Endodermal cell (in vitro differentiated cells): Measurements from ENCODE around the gene DCAF4. TPM values are rescaled to one million over a fixed set of nuclear protein-coding genes. Genes with fewer than 3 reads are reported as not detected.

Experiments used
- DNase-seq: peaks from one replicate; pipeline ENCODE4 v3.0.0-alpha.2; 2017
- H3K27ac ChIP-seq: 2 replicates; pipeline ENCODE4 v1.5.1; 2013; ENCODE audit warnings: mild to moderate bottlenecking, low read depth, low read length, moderate library complexity
- H3K27me3 ChIP-seq: 2 replicates; pipeline ENCODE4 v1.6.1; 2013; ENCODE audit warnings: mild to moderate bottlenecking, low read length, moderate library complexity; ENCODE audit not compliant: insufficient read depth, control insufficient read depth, poor library complexity, severe bottlenecking
- H3K36me3 ChIP-seq: 2 replicates; pipeline ENCODE4 v1.7.0; 2013; ENCODE audit warnings: mild to moderate bottlenecking, low read length, moderate library complexity; ENCODE audit not compliant: control insufficient read depth, insufficient read depth
- H3K4me1 ChIP-seq: one replicate; pipeline ENCODE4 v1.7.0; 2013; ENCODE audit warnings: low read length; ENCODE audit not compliant: control insufficient read depth, insufficient read depth
- H3K4me3 ChIP-seq: 2 replicates; pipeline ENCODE4 v1.5.1; 2013; ENCODE audit warnings: mild to moderate bottlenecking, low read length, moderate library complexity
- H3K9ac ChIP-seq: 2 replicates; pipeline ENCODE4 v1.6.1; 2013; ENCODE audit warnings: mild to moderate bottlenecking, low read length, moderate library complexity; ENCODE audit not compliant: poor library complexity, severe bottlenecking; ENCODE audit errors: extremely low read depth
- H3K9me3 ChIP-seq: 2 replicates; pipeline ENCODE4 v1.6.1; 2013; ENCODE audit warnings: mild to moderate bottlenecking, low read length, moderate library complexity; ENCODE audit not compliant: control insufficient read depth
- H3K27ac Mint-ChIP-seq: 2 replicates; pipeline ENCODE4 v1.8.0; 2020; ENCODE audit warnings: mixed read lengths
- H3K27me3 Mint-ChIP-seq: 2 replicates; pipeline ENCODE4 v1.8.0; 2021; ENCODE audit warnings: mild to moderate bottlenecking, mixed read lengths; ENCODE audit not compliant: insufficient read depth
- H3K36me3 Mint-ChIP-seq: 2 replicates; pipeline ENCODE4 v1.8.0; 2020; ENCODE audit warnings: low read depth, mixed read lengths
- H3K4me1 Mint-ChIP-seq: 2 replicates; pipeline ENCODE4 v1.8.0; 2020; ENCODE audit warnings: mixed read lengths
- H3K4me3 Mint-ChIP-seq: 2 replicates; pipeline ENCODE4 v1.8.0; 2020; ENCODE audit warnings: mild to moderate bottlenecking, moderate library complexity, mixed read lengths
- H3K9me3 Mint-ChIP-seq: 2 replicates; pipeline ENCODE4 v1.8.0; 2020; ENCODE audit warnings: mild to moderate bottlenecking, mixed read lengths
- CTCF ChIP-seq: fragments of 200-600 bp; sonication (generic); conservative IDR thresholded peaks from 2 replicates; pipeline ENCODE4 v1.5.0; 2021; ENCODE audit warnings: antibody characterized with exemption, mild to moderate bottlenecking
- WGBS, 2 experiments: methylation state at CpG; one replicate each; pipeline versions ENCODE4 v1.1.5 to v1.1.7; 2013; ENCODE audit warnings: missing lambda C conversion rate in 2 of 2, mixed read lengths in 1 of 2; ENCODE audit not compliant: insufficient coverage in 1 of 2, insufficient read length in 1 of 2; 5-methylcytosine and 5-hydroxymethylcytosine counted together
- total RNA-seq, 2 donors: library from RNA; stranded (reverse); fragmentation: NEBNext Ultra II Directional in 1 of 2; extraction: Animal tissue kit (Norgen Biotek cat#: 25700) in 1 of 2; gene quantifications; 2 replicates in 1 of 2; 3 replicates in 1 of 2; pipeline ENCODE4 v1.2.1, GENCODE V29; 2021

DCAF4 gene
- total RNA-seq, 2 donors from 2014 or later, result 16.4 to 17.7 TPM

DNA sequence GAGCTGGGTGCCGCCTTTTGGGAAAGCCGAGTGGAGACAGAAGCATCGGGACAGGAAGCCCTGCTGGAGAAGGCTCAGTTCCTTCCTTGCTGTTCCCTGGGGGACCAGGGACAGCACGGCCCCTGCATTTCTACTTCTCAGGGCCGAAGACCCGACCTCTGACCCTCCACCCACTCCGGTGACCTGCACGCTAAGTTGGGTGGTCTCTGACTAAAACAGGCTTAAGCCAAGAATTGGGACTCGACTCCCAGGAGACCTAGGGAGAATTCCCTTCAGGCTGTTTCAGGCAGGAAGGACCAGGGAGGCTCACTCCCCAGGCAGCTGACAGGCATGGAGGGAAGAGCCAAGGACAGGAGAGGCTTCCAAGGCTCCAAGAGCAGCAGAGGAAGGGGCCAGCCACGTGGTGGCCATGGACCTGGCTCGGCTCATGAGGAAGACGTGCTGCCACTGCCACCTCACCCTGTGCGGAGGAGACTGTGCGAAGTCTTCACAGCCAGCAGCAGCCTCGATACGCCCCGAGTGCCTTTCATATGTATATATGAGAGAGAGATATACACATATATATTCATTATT lies 43.9 kb downstream of the DCAF4 start:
- Histone ChIP-seq H3K27ac (no peak overlapping the region), H3K4me3 (no peak overlapping the region), H3K4me1 (no peaks in the 10 kb centered on the region), H3K27me3 (no peaks in the 10 kb centered on the region), H3K9ac (no peak overlapping the region), H3K36me3 (peaks cover 29% of the 10 kb centered on the region), H3K9me3 (no peaks in the 10 kb centered on the region)
- no peak for DNase-seq
- H3K4me3 Mint-ChIP-seq, result no peak overlapping the region
- WGBS, 2 experiments, result 89 to 94% methylated on average over 13 of the region's 17 CpGs
- no peaks in the 10 kb centered on the region for H3K9me3 Mint-ChIP-seq
- H3K36me3 Mint-ChIP-seq, result peaks cover 48% of the 10 kb centered on the region
- no peaks in the 10 kb centered on the region for H3K27me3 Mint-ChIP-seq
- H3K4me1 Mint-ChIP-seq, result no peaks in the 10 kb centered on the region
- H3K27ac Mint-ChIP-seq, result no peak overlapping the region
- TF ChIP-seq CTCF, result no peak

GRCh38 chr14:72970824-72971434 lies 44.7 kb downstream of the DCAF4 start:
- Histone ChIP-seq H3K9me3 (no peaks in the 10 kb centered on the region), H3K9ac (no peak overlapping the region), H3K27ac (no peak overlapping the region), H3K36me3 (peaks cover 37% of the 10 kb centered on the region), H3K4me1 (no peaks in the 10 kb centered on the region), H3K27me3 (no peaks in the 10 kb centered on the region), H3K4me3 (no peak overlapping the region)
- Mint-ChIP-seq H3K4me1 (peaks cover under 1% of the 10 kb centered on the region), H3K27me3 (no peaks in the 10 kb centered on the region), H3K4me3 (no peak overlapping the region), H3K27ac (no peak overlapping the region), H3K9me3 (no peaks in the 10 kb centered on the region), H3K36me3 (peaks cover 54% of the 10 kb centered on the region)
- no peak for DNase-seq
- WGBS, 2 experiments, result 93 to 96% methylated on average over 19 to 20 of the region's 20 CpGs
- no peak for TF ChIP-seq CTCF

GRCh38 chr14:72974661-72975060 lies 48.4 kb downstream of the DCAF4 start:
- H3K9me3 ChIP-seq, result no peaks in the 10 kb centered on the region
- no peaks in the 10 kb centered on the region for H3K9me3 Mint-ChIP-seq
- H3K9ac ChIP-seq, result no peak overlapping the region
- peaks cover 56% of the 10 kb centered on the region for H3K36me3 Mint-ChIP-seq
- no peak for DNase-seq
- no peak overlapping the region for H3K4me3 Mint-ChIP-seq
- H3K4me1 ChIP-seq, result no peaks in the 10 kb centered on the region
- no peaks in the 10 kb centered on the region for H3K27me3 Mint-ChIP-seq
- H3K36me3 ChIP-seq, result peaks cover 55% of the 10 kb centered on the region
- H3K27ac ChIP-seq, result no peak overlapping the region
- H3K4me1 Mint-ChIP-seq, result peaks cover 4% of the 10 kb centered on the region
- H3K27me3 ChIP-seq, result no peaks in the 10 kb centered on the region
- 94 to 95% methylated on average over 6 to 12 of the region's 12 CpGs for WGBS, 2 experiments
- TF ChIP-seq CTCF, result no peak
- H3K4me3 ChIP-seq, result no peak overlapping the region
- H3K27ac Mint-ChIP-seq, result no peak overlapping the region
